HG02840 (cell line): Measurements from ENCODE around the gene BMS1.

Experiments
- ATAC-seq: cut with Tn5 transposase; IDR thresholded peaks from one replicate; pipeline ENCODE4 v1.9.1; 2021; ENCODE audit warnings: mild to moderate bottlenecking, moderate library complexity, moderate number of reproducible peaks; ENCODE audit not compliant: unreplicated experiment, low FRiP score

Gene BMS1

DNA sequence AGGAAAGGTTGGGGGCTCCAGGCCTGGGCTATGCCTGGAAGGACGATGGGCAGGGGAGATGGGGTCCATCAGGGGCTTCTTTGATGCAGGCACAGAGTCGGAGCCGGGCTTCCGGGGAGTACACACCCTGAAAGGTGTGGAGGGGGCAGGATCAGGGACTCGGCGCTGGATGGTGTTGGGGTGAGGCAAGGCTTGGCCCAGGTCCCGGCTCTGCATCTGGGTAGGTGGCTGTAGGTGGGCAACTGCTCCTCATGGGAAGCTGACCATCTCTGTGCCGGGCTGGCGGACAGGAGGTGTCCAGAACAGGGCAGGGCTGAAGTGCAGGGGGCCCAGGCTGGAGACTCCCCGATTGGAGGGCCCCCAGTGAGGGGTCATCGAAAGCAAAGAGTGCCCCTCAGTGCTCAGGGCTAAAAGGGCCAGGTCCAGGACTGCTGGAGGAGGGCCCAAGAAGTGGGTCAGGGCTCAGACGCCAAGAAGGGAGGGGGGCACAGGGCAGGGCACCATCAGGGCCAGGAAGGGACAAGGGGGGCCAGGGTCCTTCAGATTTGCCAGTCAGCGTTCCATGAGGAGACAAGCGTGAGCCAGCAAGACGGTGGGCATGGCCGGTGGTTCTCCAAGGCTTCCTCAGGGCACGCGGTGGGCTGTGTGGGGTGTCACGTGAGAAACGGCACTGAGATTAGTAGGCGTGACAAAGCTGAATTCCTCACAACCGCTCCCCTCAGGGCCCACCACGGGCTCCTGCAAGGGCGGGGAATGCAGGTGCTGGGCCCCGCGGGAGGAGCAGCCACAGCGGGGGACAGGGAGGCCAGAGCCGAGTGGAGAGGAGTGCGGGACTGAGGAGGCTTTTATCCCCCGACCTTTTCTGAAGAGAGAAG lies 97.0 kb downstream of the BMS1 start:
- ATAC-seq, result no peak

GRCh38 chr10:42880255-42880620 lies 97.6 kb downstream of the BMS1 start:
- no peak for ATAC-seq

GRCh38 chr10:42882597-42882996 lies 100.0 kb downstream of the BMS1 start:
- no peak for ATAC-seq
